Activated T-helper 17 cell treated with anti-CD3 and anti-CD28 coated beads, Interleukin-2, amount 50 U/mL, for 72 hours (primary cell): ENCODE results near the gene NFE2. TPM values are rescaled to one million over a fixed set of nuclear protein-coding genes. Genes with fewer than 3 reads are reported as not detected.
"Not testable (repeated sequence)": the region's sequence is repeated elsewhere in the genome, so short reads cannot be mapped to it uniquely, and the experiment has no call there.

Experiments
- ATAC-seq: fragments of 150-1000 bp; cut with Tn5 transposase; replicated peaks from 2 replicates; pipeline ENCODE4 v1.10.0; 2021; ENCODE audit warnings: mild to moderate bottlenecking, moderate library complexity
- H3K27ac Mint-ChIP-seq: one replicate; pipeline ENCODE4 v1.8.0; 2022; ENCODE audit warnings: mixed read lengths
- H3K27me3 Mint-ChIP-seq: one replicate; pipeline ENCODE4 v1.8.0; 2022; ENCODE audit warnings: mixed read lengths
- H3K36me3 Mint-ChIP-seq: one replicate; pipeline ENCODE4 v1.8.0; 2022; ENCODE audit warnings: low read depth, mild to moderate bottlenecking, mixed read lengths
- H3K4me1 Mint-ChIP-seq: one replicate; pipeline ENCODE4 v1.8.0; 2022; ENCODE audit warnings: mixed read lengths
- H3K4me3 Mint-ChIP-seq: one replicate; pipeline ENCODE4 v1.8.0; 2022; ENCODE audit warnings: mild to moderate bottlenecking, mixed read lengths
- H3K9me3 Mint-ChIP-seq: one replicate; pipeline ENCODE4 v1.8.0; 2022; ENCODE audit warnings: mixed read lengths
- total RNA-seq, 2 donors: library from RNA; stranded (reverse); gene quantifications; one replicate each; pipeline ENCODE4 v1.2.3, GENCODE V29; 2022

The NFE2 gene
- total RNA-seq, 2 donors from 2014 or later = not detected

DNA sequence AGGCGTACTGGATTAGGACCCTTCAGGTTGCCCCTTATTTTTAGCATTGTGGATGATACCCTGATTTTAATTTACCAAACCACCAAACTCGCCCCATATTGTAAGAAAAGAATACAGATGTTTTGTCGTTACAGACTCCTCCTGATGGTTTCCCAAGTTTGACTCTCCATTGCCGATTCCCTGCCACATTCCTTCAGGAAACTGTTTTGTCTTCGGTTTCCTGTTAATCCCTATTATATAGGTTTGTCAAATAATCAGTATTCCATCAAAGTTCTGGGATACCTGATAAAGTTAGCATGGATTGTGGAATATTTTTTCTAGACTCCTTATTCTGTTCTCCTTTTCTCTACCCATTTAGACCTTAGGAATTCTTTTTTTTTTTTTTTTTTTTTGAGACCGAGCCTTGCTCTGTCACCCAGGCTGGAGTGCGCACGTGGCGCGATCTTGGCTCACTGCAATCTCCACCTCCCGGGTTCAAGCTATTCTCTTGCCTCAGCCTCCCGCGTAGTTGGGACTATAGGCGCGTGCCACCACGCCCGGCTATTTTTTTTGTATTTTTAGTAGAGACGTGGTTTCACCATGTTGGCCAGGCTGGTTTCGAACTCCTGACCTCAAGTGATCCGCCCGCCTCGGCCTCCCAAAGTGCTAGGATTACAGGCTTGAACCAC, 24.8 kb upstream of the NFE2 start:
- H3K27me3 Mint-ChIP-seq, H3K9me3 Mint-ChIP-seq, ATAC-seq: not testable (repeated sequence)
- Mint-ChIP-seq H3K27ac (peak overlapping the region; percentile 98), H3K4me3 (peak overlapping the region; percentile 96), H3K4me1 (peaks cover 19% of the 10 kb centered on the region), H3K36me3 (peaks cover 23% of the 10 kb centered on the region)

DNA sequence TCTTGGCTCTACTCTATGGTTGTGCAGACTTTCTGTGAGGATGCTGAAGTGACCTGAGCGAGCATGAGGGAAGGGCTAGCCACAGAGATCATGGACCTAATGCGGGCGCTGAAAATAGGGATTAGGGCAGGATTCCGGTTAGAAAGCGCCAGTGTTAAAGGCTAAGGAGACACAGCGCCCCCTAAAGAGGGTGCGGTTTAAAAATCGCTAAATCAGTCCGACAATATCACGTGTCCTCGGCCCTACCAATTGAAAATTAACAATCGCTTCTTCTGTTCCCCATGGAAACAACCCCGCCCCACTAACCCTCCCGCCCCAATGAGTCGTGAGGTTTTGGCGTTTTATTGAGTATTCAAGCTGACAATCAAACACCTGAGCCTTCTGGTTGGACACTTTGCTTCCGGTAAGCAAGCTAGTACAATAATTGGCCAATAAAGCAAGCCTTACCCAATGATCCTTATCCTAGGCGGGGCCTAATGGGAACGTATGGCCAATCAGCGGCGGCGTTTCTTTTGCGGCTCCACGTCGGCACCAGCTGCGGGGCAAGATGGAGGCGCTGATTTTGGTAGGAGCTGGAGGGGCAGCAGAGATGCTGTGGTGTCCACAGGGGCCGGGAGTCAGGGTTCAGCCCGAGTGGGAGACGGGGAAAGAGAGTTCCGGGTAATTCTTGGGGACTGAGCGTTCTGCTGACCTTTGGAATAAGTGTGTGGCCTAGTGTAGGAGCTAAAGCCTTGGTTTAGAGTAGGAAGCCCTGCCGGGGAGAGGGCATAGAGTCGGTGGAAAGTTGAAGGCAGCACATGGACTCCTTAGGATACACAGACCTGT, 24.0 kb upstream of the NFE2 start, which contains the start of gene COPZ1:
TSS of gene COPZ1 (plus strand) at position 515 of the 825 bp plus-strand sequence. CDS start at position 548, 33 bp downstream.
- H3K4me1 Mint-ChIP-seq = peaks cover 12% of the 10 kb centered on the region
- no peaks in the 10 kb centered on the region for H3K27me3 Mint-ChIP-seq
- H3K4me3 Mint-ChIP-seq = peak within 1 kb of the TSS; percentile 96
- H3K9me3 Mint-ChIP-seq = no peaks in the 10 kb centered on the region
- H3K27ac Mint-ChIP-seq = peak within 1 kb of the TSS; percentile 98
- peaks cover 21% of the 10 kb centered on the region for H3K36me3 Mint-ChIP-seq
- ATAC-seq = peak; percentile 98

DNA sequence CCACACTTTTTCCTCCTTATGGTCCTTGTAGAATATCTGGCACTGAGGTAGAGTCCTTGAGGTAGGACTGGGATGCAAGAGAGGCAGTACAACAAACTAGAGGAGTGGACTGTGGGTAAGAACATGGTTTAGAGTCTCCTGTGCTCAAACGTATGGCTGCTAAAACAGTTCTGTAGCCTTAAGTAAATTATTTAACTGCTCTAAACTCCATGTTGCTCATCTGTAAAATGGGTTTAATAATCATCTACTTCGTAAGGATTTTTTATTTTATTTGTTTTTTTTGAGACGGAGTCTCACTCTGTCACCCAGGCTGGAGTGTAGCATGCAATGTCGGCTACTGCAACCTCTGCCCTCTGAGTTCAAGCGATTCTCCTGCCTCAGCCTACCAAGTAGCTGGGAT, 20.5 kb upstream of the NFE2 start:
- Mint-ChIP-seq H3K4me1 (peaks cover 4% of the 10 kb centered on the region), H3K9me3 (no peaks in the 10 kb centered on the region), H3K36me3 (peaks cover 8% of the 10 kb centered on the region), H3K27ac (no peak overlapping the region), H3K27me3 (no peaks in the 10 kb centered on the region), H3K4me3 (no peak overlapping the region)
- ATAC-seq = no peak

DNA sequence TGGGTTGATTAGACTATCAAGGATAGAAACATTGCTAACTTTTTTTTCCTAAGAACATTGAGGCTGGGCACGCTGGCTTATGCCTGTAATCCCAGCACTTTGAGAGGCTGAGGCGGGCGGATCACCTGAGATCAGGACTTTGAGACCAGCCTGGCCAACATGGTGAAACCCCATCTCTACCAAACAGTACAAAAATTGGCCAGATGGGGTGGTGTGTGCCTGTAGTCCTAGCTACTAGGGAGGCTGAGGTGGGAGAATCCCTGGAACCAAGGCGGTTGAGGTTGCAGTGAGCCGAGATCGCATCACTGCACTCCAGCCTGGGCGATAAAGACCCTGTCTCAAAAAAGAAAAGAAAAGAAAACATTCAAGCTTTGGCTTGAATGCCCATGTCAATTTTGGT, 11.5 kb upstream of the NFE2 start:
- not testable (repeated sequence) for ATAC-seq, H3K27me3 Mint-ChIP-seq, H3K4me3 Mint-ChIP-seq, H3K36me3 Mint-ChIP-seq, H3K4me1 Mint-ChIP-seq, H3K27ac Mint-ChIP-seq, H3K9me3 Mint-ChIP-seq

DNA sequence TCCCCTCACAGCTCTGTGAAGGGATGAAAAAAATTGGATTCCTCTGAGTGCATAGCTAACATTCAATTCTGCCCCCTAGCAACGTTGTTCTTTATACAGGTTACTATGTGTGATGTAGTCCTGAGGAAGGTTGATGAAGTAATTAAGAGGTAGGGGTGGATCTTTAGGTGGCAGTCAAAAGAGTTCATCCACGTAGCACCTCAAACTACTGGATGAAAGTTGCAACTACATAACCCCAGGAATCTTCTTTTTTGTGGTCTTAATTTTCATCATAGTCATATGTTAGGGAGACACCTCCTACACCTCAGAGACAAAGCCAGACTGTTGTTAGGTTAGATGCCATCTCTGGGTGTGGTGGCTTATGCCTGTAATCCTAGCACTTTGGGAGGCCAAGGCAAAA, 10.2 kb upstream of the NFE2 start:
- H3K27me3 Mint-ChIP-seq = peaks cover 3% of the 10 kb centered on the region
- no peak overlapping the region for H3K4me3 Mint-ChIP-seq
- no peaks in the 10 kb centered on the region for H3K9me3 Mint-ChIP-seq
- ATAC-seq = no peak
- H3K36me3 Mint-ChIP-seq = no peaks in the 10 kb centered on the region
- no peak overlapping the region for H3K27ac Mint-ChIP-seq
- peaks cover 5% of the 10 kb centered on the region for H3K4me1 Mint-ChIP-seq

DNA sequence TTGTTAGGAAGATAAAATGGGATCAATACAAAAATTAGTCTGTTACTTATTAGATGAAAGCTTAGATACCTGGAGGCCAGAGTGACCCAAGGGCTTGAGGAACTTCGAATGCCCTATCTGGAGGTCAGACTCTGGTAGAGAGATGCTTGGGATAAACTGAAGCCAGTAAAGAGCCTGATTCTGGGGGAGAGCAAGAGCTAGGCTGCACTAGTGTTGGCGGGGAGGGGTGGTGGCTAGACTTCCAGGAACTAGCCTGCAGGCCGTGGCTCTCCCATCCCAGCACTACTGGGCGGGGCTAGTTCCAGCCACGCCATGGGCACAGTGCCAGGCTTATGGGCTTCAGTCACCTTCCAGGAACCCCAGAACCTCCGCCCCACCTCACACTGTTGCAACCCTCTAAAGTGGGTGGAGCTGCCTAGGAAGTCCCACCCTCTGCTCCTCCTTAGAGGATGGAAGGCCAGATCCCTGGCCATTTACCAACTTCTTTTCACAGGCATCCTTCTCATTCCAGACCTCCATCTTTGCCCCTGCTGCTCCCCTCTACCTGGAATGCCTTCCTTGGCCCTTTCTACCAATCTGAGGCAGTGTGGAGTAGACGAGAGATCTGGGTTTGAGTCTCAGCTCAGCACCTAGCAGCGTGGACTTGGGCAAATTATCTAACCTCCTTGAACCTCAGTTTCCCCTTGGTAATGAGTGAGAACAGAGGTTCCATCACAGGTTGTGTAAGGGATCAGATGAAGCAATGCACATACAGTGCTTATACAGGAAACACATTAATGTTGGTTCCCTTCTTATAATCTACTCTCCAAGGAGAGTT, 6.3 kb upstream of the NFE2 start:
- Mint-ChIP-seq H3K4me1 (peaks cover 5% of the 10 kb centered on the region), H3K4me3 (no peak overlapping the region), H3K9me3 (no peaks in the 10 kb centered on the region), H3K27me3 (peaks cover 17% of the 10 kb centered on the region), H3K27ac (peak overlapping the region; percentile 60), H3K36me3 (no peaks in the 10 kb centered on the region)
- ATAC-seq = peak; percentile 79

DNA sequence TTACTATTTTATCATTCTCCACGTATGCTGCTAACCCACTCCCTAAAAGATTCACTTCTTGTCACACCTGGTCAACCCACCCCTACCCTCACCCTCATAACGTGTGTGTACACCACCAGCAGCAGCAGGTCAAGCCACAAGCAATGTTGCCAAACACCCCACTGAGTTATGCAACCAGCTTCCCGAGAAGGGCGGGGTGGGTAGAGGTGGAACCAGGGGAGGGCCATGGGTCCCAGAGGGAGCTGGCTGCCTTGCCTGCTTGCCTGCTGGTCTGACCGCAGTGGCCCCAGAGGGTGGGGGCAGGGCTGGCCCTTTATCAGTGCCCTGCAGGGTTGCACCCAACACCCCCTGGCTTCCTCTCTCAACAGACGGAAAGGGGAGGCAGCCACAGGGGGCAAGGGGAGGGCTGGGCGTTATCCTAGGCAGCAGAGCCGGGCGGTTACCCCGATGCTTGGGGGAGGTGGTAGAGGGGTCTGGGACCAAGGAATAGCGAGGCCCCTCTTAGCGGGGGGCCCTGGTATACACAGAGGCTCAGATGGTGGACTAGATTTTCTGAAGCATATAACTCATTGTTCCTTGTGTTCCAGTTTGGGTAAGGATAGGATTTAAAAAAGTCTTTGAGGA, 3.5 kb upstream of the NFE2 start:
- Mint-ChIP-seq H3K4me1 (peaks cover 5% of the 10 kb centered on the region), H3K36me3 (no peaks in the 10 kb centered on the region), H3K27me3 (peaks cover 32% of the 10 kb centered on the region), H3K4me3 (no peak overlapping the region), H3K9me3 (no peaks in the 10 kb centered on the region), H3K27ac (no peak overlapping the region)
- ATAC-seq = no peak

DNA sequence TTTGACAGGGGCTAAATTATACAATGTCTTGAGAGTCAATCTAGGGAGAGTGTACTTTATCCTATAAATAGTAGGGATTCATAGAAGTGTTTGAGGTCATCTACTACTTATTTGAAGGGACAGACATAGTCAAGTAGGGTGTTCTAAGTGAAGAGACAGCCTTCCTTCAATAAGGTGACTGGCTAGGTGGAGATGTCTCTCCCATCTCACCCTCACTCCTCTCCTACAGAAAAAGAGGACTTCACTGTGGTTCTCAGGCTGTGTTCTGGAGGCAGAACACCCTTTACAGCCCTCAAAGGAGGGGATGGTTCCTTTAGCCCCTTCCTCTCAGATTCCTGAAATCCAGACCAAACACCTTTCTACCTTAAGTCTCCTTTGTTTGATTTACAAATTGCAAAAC, 2.8 kb upstream of the NFE2 start:
- H3K4me3 Mint-ChIP-seq = no peak overlapping the region
- no peaks in the 10 kb centered on the region for H3K9me3 Mint-ChIP-seq

DNA sequence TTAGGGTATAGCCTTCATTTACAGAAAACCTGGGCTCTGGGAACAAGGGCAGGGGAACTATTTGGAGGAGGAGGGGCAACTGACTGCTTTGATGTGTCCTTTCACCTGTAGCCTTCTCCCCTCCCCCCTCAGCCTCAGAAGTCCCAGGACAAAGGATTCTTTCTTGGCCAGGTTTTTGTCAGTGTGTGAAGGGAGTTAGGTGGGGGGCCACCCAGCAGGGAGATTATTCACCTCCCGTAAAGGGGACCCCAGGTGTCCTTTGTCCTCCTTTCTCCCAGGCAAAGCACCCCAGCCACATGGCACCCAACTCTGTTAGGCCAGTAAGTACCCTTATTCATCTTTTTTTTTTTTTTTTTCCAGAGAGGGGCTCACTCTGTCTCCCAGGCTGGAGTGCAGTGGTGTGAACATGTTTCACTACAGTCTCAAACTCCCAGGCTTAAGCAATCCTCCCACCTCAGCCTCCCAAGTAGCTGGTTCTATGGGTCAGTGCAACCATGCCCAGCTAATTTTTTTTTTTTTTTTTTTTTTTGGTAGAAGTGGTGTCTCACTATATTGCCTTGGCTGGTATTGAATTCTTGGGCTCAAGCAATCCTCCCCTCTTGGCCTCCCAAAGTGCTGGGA, 723 bp upstream of the NFE2 start:
- no peak for ATAC-seq
- peaks cover 37% of the 10 kb centered on the region for H3K27me3 Mint-ChIP-seq
- no peak overlapping the region for H3K27ac Mint-ChIP-seq
- H3K4me1 Mint-ChIP-seq = no peaks in the 10 kb centered on the region
- no peaks in the 10 kb centered on the region for H3K9me3 Mint-ChIP-seq
- no peaks in the 10 kb centered on the region for H3K36me3 Mint-ChIP-seq
- H3K4me3 Mint-ChIP-seq = no peak overlapping the region

More for the DNA sequence above, 2.8 kb upstream of the NFE2 start:
- H3K27me3 Mint-ChIP-seq = peaks cover 37% of the 10 kb centered on the region
- ATAC-seq = no peak
- H3K27ac Mint-ChIP-seq = no peak overlapping the region
- peaks cover 5% of the 10 kb centered on the region for H3K4me1 Mint-ChIP-seq
- H3K36me3 Mint-ChIP-seq = no peaks in the 10 kb centered on the region

DNA sequence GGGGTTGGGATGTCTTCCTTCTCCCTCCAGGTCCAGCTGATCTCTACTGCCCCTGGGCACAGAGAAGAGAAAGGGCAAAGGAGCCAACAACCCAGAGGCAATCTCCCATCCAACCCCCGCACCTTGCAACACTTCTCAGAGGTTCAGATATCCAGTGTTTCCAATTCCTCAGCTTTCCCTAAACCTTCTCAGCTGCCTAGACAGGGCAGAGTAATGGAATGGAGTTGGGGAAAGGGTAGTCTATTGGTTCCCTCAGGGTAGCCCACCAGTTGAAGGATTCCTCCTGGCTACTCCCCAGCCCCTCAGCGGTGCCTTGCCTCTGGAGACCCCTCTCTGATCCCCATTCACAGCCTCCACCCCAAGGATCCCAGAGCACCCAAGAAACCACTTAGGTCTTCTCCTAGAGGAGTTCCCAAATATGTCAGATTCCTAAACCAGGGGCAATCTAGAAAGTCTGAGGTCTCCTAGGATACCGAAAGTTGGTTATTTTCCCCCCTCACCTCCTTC, 537 bp downstream of the NFE2 start:
- H3K27ac Mint-ChIP-seq = no peak overlapping the region
- no peaks in the 10 kb centered on the region for H3K36me3 Mint-ChIP-seq
- no peaks in the 10 kb centered on the region for H3K4me1 Mint-ChIP-seq
- H3K4me3 Mint-ChIP-seq = peak overlapping the region; percentile 29
- H3K9me3 Mint-ChIP-seq = no peaks in the 10 kb centered on the region
- no peak for ATAC-seq
- peaks cover 37% of the 10 kb centered on the region for H3K27me3 Mint-ChIP-seq

DNA sequence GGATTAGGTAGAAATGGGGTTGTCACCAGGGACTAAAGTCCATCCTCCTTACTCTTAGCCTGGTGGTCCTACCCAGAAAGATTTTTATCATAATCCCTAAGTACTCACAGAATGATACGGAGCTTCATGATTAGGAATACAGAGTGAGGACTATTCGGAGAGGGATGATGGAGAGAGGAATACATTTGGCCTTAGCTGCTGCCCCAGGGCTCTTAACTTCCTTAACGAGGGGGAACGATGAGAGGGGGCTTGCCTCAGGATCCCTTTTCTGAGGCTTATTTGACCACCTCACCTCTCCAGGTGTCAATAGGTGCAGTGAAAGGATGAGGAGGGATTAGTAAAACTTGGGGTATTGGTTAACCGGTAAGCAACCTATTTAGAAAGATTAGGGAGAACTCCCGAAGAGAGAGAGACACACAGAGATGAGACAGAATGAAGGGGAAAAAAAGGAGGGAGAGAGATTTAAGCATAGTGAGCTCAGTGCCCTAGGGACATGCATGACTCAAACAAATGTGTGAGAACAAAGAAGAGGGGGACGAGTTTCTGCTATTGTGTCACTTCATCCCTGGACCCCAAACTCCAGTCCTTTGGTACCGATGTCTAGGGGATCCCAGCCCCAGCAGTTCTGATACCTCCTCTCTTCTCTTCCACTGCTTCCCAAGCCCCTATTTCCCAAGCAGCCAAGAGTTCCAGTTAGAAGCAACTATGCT, 1.1 kb downstream of the NFE2 start:
- Mint-ChIP-seq H3K9me3 (no peaks in the 10 kb centered on the region), H3K4me1 (no peaks in the 10 kb centered on the region), H3K27ac (no peak overlapping the region), H3K4me3 (no peak overlapping the region), H3K27me3 (peaks cover 37% of the 10 kb centered on the region), H3K36me3 (no peaks in the 10 kb centered on the region)
- ATAC-seq = no peak

DNA sequence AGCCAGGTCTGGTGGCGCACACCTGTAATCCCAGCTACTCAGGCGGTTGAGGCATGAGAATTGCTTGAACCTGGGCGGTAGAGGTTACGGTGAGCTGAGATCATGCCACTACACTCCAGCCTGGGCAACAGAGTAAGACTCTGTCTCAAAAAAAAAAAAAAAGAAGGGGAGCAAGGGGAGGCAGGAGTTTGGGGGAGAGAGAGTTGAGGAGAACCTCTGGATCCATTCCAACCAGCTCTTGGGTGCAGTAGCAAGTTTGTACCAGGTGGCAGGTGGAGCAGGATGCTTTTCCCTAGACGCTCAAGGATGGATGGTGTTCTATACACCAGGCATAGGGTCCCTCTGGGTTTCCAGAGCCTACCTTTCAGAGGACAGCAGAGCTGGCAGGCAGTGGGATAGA, 1.9 kb downstream of the NFE2 start:
- Mint-ChIP-seq H3K4me1 (no peaks in the 10 kb centered on the region), H3K4me3 (no peak overlapping the region), H3K36me3 (no peaks in the 10 kb centered on the region), H3K27ac (no peak overlapping the region), H3K9me3 (no peaks in the 10 kb centered on the region), H3K27me3 (peaks cover 33% of the 10 kb centered on the region)
- ATAC-seq = no peak

DNA sequence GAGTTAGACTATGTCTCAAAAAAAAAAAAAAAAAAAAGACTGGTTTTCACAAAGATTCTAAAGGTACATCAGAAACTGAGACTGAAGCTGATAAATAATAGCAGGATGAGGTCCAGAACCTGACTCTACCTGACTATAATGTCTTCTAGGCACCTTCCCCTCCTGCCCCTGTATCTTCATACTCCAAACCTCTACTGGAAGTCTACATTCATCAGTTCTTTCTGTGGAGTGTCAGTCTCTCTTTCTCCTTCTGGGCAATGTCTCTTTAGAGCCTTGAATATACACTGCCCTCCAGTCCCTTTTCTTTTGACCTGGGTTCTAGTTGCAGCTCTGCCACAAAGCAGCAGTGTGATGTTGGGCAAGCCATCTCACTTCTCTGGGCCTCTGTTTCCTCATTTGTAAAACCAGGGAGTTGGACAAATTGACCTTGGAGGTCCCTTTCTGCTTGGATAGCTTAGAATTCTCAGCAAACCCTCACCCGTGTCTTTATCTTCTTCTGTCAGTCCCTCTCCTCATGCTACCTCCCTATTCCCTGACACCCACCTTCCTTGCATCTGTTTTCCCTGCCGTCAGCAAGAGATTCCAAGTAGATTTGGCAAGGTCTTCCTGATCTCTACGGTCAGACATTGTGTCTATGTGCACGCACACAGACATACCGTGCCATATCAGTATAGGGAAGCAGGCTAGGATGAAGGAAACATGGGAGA, 4.3 kb downstream of the NFE2 start:
- no peaks in the 10 kb centered on the region for H3K9me3 Mint-ChIP-seq
- H3K4me1 Mint-ChIP-seq = peaks cover 4% of the 10 kb centered on the region
- H3K27ac Mint-ChIP-seq = no peak overlapping the region
- no peak overlapping the region for H3K4me3 Mint-ChIP-seq
- ATAC-seq = no peak
- H3K27me3 Mint-ChIP-seq = peaks cover 20% of the 10 kb centered on the region
- no peaks in the 10 kb centered on the region for H3K36me3 Mint-ChIP-seq
